GM12873 (cell line): ENCODE results near the gene PRPSAP2.

ENCODE experiments used
- CTCF ChIP-seq: IDR thresholded peaks from 2 replicates; pipeline ENCODE4 v1.5.1; 2012; ENCODE audit warnings: low read depth, mild to moderate bottlenecking, moderate library complexity, low read length, control low read depth; ENCODE audit not compliant: insufficient read depth; ENCODE audit errors: missing control alignments

The PRPSAP2 gene

GRCh38 chr17:18938692-18939023, 80.7 kb downstream of the PRPSAP2 start:
- no peak for TF ChIP-seq CTCF

GRCh38 chr17:18944646-18945045, 86.7 kb downstream of the PRPSAP2 start:
- TF ChIP-seq CTCF = no peak

- TF ChIP-seq CTCF = no peak
Measured at GRCh38 chr17:18946536-18946935, 88.6 kb downstream of the PRPSAP2 start.

GRCh38 chr17:18947866-18948265, 89.9 kb downstream of the PRPSAP2 start:
- TF ChIP-seq CTCF = no peak

- no peak for TF ChIP-seq CTCF
Measured at GRCh38 chr17:18948476-18949006, 90.6 kb downstream of the PRPSAP2 start.

GRCh38 chr17:18949566-18949965, 91.6 kb downstream of the PRPSAP2 start:
- no peak for TF ChIP-seq CTCF

- TF ChIP-seq CTCF = no peak
Measured at GRCh38 chr17:18950346-18950745, 92.4 kb downstream of the PRPSAP2 start.
